SH-SY5Y (cell line): ENCODE data around the gene NELFB.

Experiments
- GATA2 ChIP-seq: IDR thresholded peaks from 2 replicates; pipeline ENCODE4 v1.6.1; 2011; ENCODE audit warnings: mild to moderate bottlenecking, low read depth, low read length
- GATA3 ChIP-seq: IDR thresholded peaks from 2 replicates; pipeline ENCODE4 v1.6.1; 2011; ENCODE audit warnings: low read depth, mild to moderate bottlenecking, low read length, moderate library complexity

DNA sequence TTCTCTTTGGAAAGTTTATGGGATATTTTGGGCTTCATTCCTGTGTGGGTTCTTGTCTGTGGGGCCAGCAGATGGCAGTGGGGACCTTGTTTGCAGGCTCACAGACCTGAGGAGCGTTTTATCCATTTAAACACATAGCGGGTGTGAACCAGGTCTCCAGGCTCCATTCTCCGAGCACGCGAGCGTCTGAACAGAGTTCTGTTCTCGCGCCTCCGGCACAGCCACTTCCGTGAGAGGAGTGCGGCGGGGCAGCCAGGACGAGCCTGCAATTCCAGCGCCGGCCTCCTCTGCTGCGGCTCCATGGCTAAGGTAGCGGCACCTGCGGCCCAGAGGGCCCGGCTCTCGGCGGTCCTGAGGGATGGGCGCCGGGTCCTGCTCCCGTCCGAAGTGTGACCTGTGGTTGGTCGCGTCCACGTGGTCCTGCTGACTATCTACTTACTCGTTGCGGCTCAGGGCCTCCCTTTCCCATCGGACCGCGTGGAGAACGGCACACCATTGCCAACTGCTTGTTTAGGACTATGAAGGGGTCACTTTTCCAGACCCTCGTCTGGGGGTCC lies 39.6 kb downstream of the NELFB start:
- no peak for TF ChIP-seq GATA2
- no peak for TF ChIP-seq GATA3
